Right atrium auricular region (tissue), 2 donors: ENCODE data around the gene ACSM2B. TPM values are rescaled to one million over a fixed set of nuclear protein-coding genes. Genes with fewer than 3 reads are reported as not detected.
"Not testable (repeated sequence)": the region's sequence is repeated elsewhere in the genome, so short reads cannot be mapped to it uniquely, and the experiment has no call there.

Experiments used
- DNase-seq: peaks from one replicate; pipeline ENCODE4 v3.0.0-alpha.2; 2019; ENCODE audit warnings: low spot score
- H3K27ac ChIP-seq, 2 donors: fragments of 200-600 bp; sonication (generic); 1 replicate in 1 of 2; 2 replicates in 1 of 2; pipeline ENCODE4 v1.5.1; 2016 to 2019
- H3K27me3 ChIP-seq, 2 donors: fragments of 200-600 bp; sonication (generic); one replicate each; pipeline versions ENCODE4 v1.5.1 to v1.6.0; 2017 to 2019
- H3K36me3 ChIP-seq: fragments of 200-600 bp; sonication (generic); one replicate; pipeline ENCODE4 v1.5.1; 2016
- H3K4me1 ChIP-seq, 2 donors: fragments of 200-600 bp; sonication (generic); one replicate each; pipeline versions ENCODE4 v1.5.1 to v1.6.0; 2017 to 2019
- H3K4me3 ChIP-seq, 2 donors: fragments of 200-600 bp; sonication (generic); 1 replicate in 1 of 2; 2 replicates in 1 of 2; pipeline ENCODE4 v1.5.1; 2017 to 2019; ENCODE audit warnings: mild to moderate bottlenecking in 1 of 2, moderate library complexity in 1 of 2
- H3K9me3 ChIP-seq, 2 donors: fragments of 200-600 bp; sonication (generic); one replicate each; pipeline ENCODE4 v1.5.1; 2019
- total RNA-seq, 2 donors: library from RNA; depleted of rRNA; stranded (reverse); fragments of >200 nt; gene quantifications; one replicate each; pipeline ENCODE4 v1.1.0, GENCODE V29; 2016
- TF ChIP-seq, protein P1 (sequence below), 2 donors: fragments of 200-600 bp; sonication (generic); IDR thresholded peaks; one replicate each; pipeline ENCODE4 v1.5.1; 2019; ENCODE audit warnings: antibody characterized with exemption in 2 of 2

Gene ACSM2B
- total RNA-seq, 2 donors from 2014 or later, result not detected

DNA sequence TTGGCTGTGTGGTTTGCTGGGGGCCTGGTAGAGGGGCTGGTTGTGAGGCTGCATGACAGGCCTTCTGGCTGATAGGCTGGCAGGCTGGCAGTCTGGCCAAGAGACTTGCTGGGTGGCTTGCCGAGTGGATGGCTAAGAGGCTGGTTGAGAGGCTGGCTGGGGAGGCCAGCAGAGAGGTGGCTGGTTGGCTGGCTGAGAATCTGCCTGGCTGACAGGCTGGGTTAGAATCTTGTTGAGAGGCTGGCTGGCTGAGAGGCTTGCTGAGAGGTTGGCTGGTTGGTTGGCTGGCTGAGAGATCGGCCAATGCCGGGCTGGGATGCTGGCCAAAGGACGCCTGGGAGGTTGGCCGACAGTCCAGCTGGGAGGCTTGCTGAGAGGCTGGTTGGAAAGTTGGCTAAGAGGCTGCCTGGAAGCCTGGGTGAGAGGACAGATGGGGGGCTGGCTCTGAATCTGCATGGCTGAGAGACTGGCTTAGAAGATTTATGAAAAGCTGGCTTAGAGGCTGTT is 35.9 kb upstream of the ACSM2B start:
- Histone ChIP-seq H3K27me3 (no peaks in the 10 kb centered on the region), H3K27ac (peak overlapping the region; percentile 36 to 76), H3K4me3 (peak overlapping the region in 1 of 2 donors; percentile 9), H3K4me1 (peaks cover 0 to 28% of the 10 kb centered on the region in 2 donors), H3K36me3 (no peaks in the 10 kb centered on the region), H3K9me3 (no peaks in the 10 kb centered on the region)
- TF ChIP-seq, protein P1, sequence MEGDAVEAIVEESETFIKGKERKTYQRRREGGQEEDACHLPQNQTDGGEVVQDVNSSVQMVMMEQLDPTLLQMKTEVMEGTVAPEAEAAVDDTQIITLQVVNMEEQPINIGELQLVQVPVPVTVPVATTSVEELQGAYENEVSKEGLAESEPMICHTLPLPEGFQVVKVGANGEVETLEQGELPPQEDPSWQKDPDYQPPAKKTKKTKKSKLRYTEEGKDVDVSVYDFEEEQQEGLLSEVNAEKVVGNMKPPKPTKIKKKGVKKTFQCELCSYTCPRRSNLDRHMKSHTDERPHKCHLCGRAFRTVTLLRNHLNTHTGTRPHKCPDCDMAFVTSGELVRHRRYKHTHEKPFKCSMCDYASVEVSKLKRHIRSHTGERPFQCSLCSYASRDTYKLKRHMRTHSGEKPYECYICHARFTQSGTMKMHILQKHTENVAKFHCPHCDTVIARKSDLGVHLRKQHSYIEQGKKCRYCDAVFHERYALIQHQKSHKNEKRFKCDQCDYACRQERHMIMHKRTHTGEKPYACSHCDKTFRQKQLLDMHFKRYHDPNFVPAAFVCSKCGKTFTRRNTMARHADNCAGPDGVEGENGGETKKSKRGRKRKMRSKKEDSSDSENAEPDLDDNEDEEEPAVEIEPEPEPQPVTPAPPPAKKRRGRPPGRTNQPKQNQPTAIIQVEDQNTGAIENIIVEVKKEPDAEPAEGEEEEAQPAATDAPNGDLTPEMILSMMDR (IDR thresholded peaks at IDR 0.05), result no peak
- DNase-seq, result peak; percentile 81

DNA sequence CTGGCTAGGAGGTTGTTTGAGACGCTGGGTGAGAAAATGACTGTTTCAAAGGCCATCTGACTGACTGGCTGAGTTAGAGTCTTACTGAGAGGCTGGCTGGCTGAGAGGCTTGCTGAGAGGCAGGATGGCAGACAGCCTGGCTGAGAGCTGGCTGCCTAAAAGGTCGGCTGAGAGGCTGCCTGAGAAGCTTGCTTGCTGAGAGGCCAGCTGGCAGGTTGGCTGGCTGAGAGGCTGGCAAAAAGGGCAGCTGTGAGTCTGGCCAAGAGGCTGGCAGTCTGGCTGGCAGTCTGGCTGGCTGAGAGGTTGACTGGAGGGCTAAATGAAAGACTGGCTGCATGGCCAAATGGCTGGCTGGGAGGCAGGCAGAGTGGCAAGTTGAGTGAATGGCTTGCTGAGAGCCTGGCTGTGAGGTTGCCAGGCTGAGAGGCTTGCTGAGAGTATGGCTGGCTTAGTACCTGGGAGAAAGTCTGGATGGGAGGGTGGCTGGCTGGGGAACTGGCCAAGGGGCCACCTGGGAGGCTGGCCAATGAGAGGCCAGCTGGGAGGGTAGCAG is 35.3 kb upstream of the ACSM2B start:
- no peak for DNase-seq
- Histone ChIP-seq H3K9me3 (no peaks in the 10 kb centered on the region), H3K27me3 (no peaks in the 10 kb centered on the region), H3K4me3 (no peak overlapping the region), H3K27ac (peak overlapping the region; percentile 36 to 76), H3K4me1 (peaks cover 0 to 28% of the 10 kb centered on the region in 2 donors), H3K36me3 (no peaks in the 10 kb centered on the region)
- TF ChIP-seq, protein P1 (IDR thresholded peaks at IDR 0.05), result no peak

DNA sequence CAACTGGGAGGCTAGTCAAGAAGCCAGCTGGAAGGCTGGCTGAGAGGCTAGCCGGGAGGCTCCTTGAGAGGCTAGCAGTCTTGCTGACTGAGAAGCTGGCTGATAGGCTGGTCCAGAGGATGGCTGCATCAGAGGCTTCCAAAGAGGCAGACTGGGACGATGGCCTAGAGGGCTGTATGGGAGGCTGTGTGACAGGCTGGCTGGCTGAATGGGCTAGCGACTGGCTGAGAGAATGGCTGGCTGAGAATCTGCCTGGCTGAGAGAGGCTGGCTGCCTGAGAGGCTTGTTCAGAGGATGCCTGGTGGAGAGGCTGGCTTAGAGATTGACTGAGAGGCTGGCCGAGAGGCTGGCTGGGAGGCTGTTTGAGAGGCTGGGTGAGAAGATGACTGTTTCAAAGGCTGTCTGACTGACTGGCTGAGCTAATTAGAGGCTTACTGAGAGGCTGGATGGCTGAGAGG is 34.8 kb upstream of the ACSM2B start:
- Histone ChIP-seq H3K27me3 (no peaks in the 10 kb centered on the region), H3K4me1 (peaks cover 0 to 28% of the 10 kb centered on the region in 2 donors), H3K4me3 (no peak overlapping the region), H3K27ac (peak overlapping the region; percentile 36 to 76), H3K9me3 (no peaks in the 10 kb centered on the region), H3K36me3 (no peaks in the 10 kb centered on the region)
- TF ChIP-seq, protein P1 (IDR thresholded peaks at IDR 0.05), result no peak
- DNase-seq, result no peak

DNA sequence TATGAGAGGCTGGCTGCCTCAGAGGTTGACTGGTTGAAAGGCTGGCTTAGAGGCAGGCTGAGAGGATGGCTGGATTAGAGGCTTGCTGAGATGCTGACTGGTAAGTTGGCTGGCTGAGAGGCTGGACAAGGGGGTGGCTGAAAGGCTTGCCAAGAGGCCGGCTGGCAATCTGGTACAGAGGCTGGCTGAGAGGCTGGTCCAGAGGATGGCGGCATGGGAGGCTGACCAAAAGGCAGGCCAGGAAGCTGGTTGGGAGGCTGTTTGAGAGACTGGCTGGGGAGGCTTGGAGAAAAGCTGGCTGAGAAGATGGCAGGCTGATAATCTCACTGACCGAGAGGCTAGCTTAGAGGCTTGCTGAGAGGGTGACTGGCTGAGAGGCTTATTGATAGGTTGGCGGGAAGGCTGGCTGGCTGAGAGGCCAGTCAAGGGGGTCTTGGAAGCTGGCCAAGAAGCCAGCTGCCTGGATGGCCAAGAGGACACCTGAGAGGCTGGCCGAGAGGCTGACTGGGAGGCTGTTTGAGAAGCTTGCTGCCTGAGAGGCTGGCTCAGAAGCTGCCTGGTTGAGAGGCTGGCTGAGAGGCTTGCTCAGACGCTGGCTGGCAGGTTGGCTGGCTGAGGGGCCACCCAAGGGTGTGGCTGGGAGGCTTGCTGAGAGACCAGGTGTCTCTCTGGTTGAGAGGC is 34.2 kb upstream of the ACSM2B start:
- Histone ChIP-seq H3K9me3 (no peaks in the 10 kb centered on the region), H3K4me3 (no peak overlapping the region), H3K27me3 (no peaks in the 10 kb centered on the region), H3K27ac (peak overlapping the region; percentile 36 to 76), H3K36me3 (no peaks in the 10 kb centered on the region), H3K4me1 (peaks cover 0 to 28% of the 10 kb centered on the region in 2 donors)
- no peak for DNase-seq
- TF ChIP-seq, protein P1 (IDR thresholded peaks at IDR 0.05), result no peak

DNA sequence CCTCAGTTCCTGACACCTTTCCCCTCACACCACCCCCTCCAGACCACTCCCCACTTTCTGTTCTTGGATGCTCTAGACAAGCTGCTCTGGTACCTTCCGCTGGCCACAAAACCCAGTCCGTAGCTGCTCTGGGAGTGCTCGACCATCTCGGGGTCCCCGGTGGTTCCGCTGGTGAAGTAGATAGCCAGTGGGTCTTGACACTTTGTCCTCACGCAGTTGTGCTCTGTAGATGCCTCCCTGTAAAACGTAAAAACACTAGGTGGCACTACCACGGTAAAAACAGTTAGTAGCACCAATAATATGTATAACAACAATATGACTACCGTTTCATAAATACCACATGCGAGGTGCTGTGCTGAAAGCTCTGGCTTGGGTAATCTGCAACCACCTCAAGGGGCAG is 26.0 kb upstream of the ACSM2B start:
- TF ChIP-seq, protein P1 (IDR thresholded peaks at IDR 0.05), result peak in 1 of 2 donors; percentile 27
- not testable (repeated sequence) for H3K4me3 ChIP-seq, H3K36me3 ChIP-seq, DNase-seq, H3K27me3 ChIP-seq, H3K4me1 ChIP-seq, H3K27ac ChIP-seq, H3K9me3 ChIP-seq

DNA sequence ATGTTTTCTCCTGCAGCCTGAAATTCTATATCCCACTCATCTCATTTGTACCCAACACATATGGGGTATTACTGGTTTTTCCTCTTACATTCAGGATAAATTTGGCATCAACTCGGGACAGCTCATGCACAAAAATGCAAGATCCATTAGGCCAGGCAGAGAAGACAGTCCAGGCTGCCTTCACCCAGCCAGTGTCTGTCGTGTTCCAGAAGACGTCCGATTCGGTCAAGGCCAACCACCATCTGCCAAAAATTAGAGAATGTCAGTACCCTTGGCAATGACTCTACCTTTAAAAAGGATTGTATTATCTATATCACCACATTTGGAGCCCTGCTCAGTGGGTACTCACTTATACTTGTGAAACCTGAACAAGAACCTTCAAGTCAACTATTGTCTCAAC is 23.3 kb upstream of the ACSM2B start:
- H3K9me3 ChIP-seq, H3K36me3 ChIP-seq, H3K4me1 ChIP-seq, H3K4me3 ChIP-seq, H3K27me3 ChIP-seq, H3K27ac ChIP-seq, DNase-seq: not testable (repeated sequence)
